Esophagus squamous epithelium (tissue), 5 donors: ENCODE measurements around the gene SLC4A1. TPM values are rescaled to one million over a fixed set of nuclear protein-coding genes. Genes with fewer than 3 reads are reported as not detected.

Experiments
- DNase-seq: peaks from one replicate; lab custom pipeline; 2025; lab: John Stamatoyannopoulos, UW
- H3K27ac ChIP-seq, 4 donors: fragments of 200-600 bp; sonication (generic); one replicate each; pipeline ENCODE4 v1.5.1; 2016 to 2019; ENCODE audit warnings: mild to moderate bottlenecking in 1 of 4
- H3K27me3 ChIP-seq, 4 donors: fragments of 200-600 bp; sonication (generic); 1 replicate in 3 of 4; 2 replicates in 1 of 4; pipeline versions ENCODE4 v1.5.1 to v1.6.0; 2017 to 2021; ENCODE audit warnings: antibody characterized with exemption in 1 of 4
- H3K36me3 ChIP-seq, 3 donors: fragments of 200-600 bp; sonication (generic); one replicate each; pipeline ENCODE4 v1.5.1; 2016 to 2019
- H3K4me1 ChIP-seq, 3 donors: fragments of 200-600 bp; sonication (generic); one replicate each; pipeline ENCODE4 v1.5.1; 2017 to 2019
- H3K4me3 ChIP-seq, 4 donors: fragments of 200-600 bp; sonication (generic); 1 replicate in 3 of 4; 2 replicates in 1 of 4; pipeline ENCODE4 v1.5.1; 2016 to 2019; ENCODE audit warnings: mild to moderate bottlenecking in 2 of 4, moderate library complexity in 1 of 4
- H3K9me3 ChIP-seq, 3 donors: fragments of 200-600 bp; sonication (generic); one replicate each; pipeline ENCODE4 v1.5.1; 2016 to 2019
- POLR2A ChIP-seq, 4 donors: fragments of 450-650 bp; IDR thresholded peaks; one replicate each; pipeline ENCODE4 v1.6.1; 2017; ENCODE audit warnings: antibody characterized with exemption in 4 of 4, mild to moderate bottlenecking in 4 of 4, moderate library complexity in 3 of 4
- WGBS, 2 donors: methylation state at CpG; one replicate each; pipeline ENCODE4 v1.1.5; 2018; 5-methylcytosine and 5-hydroxymethylcytosine counted together
- intact Hi-C: fragments of 100-400 bp; cut with DNase I; formaldehyde crosslinking; loops from one replicate; pipeline ENCODE4 v1.15.0; 2022
- total RNA-seq, 4 donors: library from RNA; depleted of rRNA; stranded (reverse); fragments of >200 nt; gene quantifications; one replicate each; pipeline ENCODE4 v1.1.0, GENCODE V29; 2016
- TF ChIP-seq, protein P1 (sequence below), 6 experiments: fragments of 450-650 bp in 4 of 6; fragments of 200-600 bp in 2 of 6; sonication (generic) in 2 of 6; IDR thresholded peaks; one replicate each; pipeline ENCODE4 v1.5.1; 2016 to 2019; ENCODE audit warnings: antibody characterized with exemption in 6 of 6, mild to moderate bottlenecking in 4 of 6, moderate library complexity in 4 of 6
- donor health status: DM: yes; HTN: yes; CAD: no.

Gene SLC4A1
- total RNA-seq, 4 donors from 2014 or later: not detected

DNA sequence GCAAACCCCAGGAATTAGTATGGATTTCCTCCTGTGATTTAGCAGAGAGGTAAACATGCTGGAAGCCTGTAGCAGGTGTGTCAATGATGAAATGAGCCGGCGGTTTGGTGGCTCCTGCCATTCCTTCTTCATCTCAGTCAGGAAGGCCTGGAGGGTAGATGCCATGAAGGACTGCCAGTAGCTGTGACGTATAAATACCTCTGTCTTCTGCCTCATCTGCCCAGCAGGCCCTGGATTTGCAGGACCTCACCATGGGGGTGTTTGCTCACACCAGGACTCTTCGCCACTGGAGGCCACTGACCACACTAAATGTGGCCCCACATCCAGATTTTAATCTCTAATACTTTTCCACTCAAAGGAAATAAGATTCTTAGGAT, 16.1 kb upstream of the SLC4A1 start:
- Histone ChIP-seq H3K9me3 (no peaks in the 10 kb centered on the region), H3K27me3 (no peaks in the 10 kb centered on the region), H3K4me1 (peaks cover 6 to 17% (median 14%) of the 10 kb centered on the region in 3 donors), H3K36me3 (no peaks in the 10 kb centered on the region), H3K27ac (no peak overlapping the region), H3K4me3 (no peak overlapping the region)
- intact Hi-C loops: no loop called here
- 71 to 86% methylated on average over 4 of the region's 4 CpGs for WGBS, 2 donors
- TF ChIP-seq POLR2A (IDR thresholded peaks at IDR 0.05): no peak
- TF ChIP-seq, protein P1, sequence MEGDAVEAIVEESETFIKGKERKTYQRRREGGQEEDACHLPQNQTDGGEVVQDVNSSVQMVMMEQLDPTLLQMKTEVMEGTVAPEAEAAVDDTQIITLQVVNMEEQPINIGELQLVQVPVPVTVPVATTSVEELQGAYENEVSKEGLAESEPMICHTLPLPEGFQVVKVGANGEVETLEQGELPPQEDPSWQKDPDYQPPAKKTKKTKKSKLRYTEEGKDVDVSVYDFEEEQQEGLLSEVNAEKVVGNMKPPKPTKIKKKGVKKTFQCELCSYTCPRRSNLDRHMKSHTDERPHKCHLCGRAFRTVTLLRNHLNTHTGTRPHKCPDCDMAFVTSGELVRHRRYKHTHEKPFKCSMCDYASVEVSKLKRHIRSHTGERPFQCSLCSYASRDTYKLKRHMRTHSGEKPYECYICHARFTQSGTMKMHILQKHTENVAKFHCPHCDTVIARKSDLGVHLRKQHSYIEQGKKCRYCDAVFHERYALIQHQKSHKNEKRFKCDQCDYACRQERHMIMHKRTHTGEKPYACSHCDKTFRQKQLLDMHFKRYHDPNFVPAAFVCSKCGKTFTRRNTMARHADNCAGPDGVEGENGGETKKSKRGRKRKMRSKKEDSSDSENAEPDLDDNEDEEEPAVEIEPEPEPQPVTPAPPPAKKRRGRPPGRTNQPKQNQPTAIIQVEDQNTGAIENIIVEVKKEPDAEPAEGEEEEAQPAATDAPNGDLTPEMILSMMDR (IDR thresholded peaks at IDR 0.05): no peak
- DNase-seq: no peak

DNA sequence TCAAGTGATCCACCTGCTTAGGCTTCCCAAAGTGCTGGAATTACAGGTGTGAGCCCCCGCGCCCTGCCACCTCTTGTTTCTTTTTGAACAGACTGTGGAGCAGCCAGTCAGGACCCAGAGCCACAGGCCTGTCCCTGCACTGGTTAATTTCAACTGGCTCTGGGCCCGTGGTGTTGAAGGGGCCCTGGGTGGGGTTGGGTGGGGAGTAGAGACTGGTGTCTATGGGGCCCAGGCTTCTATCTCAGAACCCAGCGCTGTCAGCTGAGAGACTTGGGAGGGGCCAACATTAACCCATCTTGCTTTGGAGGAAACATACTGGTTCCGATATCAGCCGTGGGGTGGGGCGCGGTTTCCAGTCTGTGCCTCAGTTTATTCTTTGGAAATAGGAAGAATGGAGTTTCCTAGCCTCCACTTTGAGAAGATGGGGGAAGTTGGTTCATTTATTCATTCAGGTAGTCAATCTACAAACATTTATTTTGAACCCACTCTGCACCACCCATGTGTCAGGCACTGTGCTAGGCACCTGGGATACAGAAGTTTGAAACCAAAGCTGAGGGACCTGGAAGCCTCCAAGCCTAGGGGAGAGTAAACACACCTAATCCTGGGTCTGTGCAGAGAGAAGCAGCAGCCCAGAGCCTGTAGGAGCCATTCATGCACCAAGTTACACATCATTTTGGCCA, 15.5 kb upstream of the SLC4A1 start:
- intact Hi-C loops: no loop called here
- no peaks in the 10 kb centered on the region for H3K27me3 ChIP-seq
- H3K36me3 ChIP-seq: no peaks in the 10 kb centered on the region
- no peak for DNase-seq
- TF ChIP-seq POLR2A (IDR thresholded peaks at IDR 0.05): no peak
- TF ChIP-seq, protein P1 (IDR thresholded peaks at IDR 0.05): no peak
- H3K4me3 ChIP-seq: no peak overlapping the region
- 90 to 100% methylated on average over 4 to 5 of the region's 8 CpGs for WGBS, 2 donors
- no peak overlapping the region for H3K27ac ChIP-seq
- H3K4me1 ChIP-seq: peaks cover 6 to 17% (median 14%) of the 10 kb centered on the region in 3 donors
- no peaks in the 10 kb centered on the region for H3K9me3 ChIP-seq

DNA sequence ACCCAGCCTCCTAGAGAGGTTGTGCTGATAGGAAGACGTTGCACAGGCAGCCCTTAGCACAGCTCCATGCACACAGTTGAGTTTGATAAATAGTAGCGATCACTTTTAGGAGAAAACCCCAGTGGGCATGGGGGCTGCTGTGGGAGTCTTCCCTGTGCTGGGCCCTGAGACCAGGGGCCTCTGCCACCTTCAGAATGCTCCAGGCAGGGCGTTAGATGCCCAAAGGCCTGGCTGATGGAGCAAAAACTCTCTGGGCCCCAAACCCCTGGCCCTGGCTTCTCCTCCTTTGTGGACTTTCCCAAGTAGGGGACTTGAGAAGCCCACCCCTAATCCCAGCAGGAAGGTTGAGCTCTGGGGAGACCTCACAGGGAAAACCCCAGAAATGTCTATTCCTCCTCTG, 14.3 kb upstream of the SLC4A1 start:
- Histone ChIP-seq H3K9me3 (no peaks in the 10 kb centered on the region), H3K4me3 (no peak overlapping the region), H3K27me3 (no peaks in the 10 kb centered on the region), H3K36me3 (no peaks in the 10 kb centered on the region), H3K27ac (no peak overlapping the region), H3K4me1 (peaks cover 6 to 17% (median 14%) of the 10 kb centered on the region in 3 donors)
- intact Hi-C loops: no loop called here
- DNase-seq: no peak
- 65 to 67% methylated on average over 3 of the region's 3 CpGs for WGBS, 2 donors
- TF ChIP-seq POLR2A (IDR thresholded peaks at IDR 0.05): no peak
- TF ChIP-seq, protein P1 (IDR thresholded peaks at IDR 0.05): no peak

DNA sequence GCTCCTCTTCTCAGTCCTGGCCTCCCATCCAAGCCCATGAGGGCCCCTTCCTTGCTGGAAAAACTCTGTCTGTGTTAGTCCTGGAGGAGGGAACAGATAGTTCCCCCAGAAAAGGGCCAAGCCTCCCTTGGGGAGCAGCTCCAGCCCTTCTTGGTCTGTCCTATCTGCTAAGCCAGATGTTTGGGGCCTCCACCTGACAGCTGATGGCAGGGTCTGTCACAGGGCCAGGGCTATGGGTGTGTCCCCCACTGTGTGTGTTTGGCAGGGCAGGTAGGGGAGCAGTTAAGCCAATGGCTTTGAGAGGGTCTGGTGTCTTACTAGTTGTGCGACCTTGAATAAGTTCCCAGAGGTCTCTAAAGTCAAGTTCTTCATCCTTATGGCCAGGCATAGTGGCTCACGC, 13.6 kb upstream of the SLC4A1 start:
- intact Hi-C loops: no loop called here
- Histone ChIP-seq H3K27ac (no peak overlapping the region), H3K36me3 (no peaks in the 10 kb centered on the region), H3K27me3 (no peaks in the 10 kb centered on the region), H3K4me3 (no peak overlapping the region), H3K9me3 (no peaks in the 10 kb centered on the region), H3K4me1 (peaks cover 6 to 17% (median 14%) of the 10 kb centered on the region in 3 donors)
- no peak for TF ChIP-seq POLR2A (IDR thresholded peaks at IDR 0.05)
- TF ChIP-seq, protein P1 (IDR thresholded peaks at IDR 0.05): no peak
- no peak for DNase-seq
- 80% methylated on average over 1 of the region's 2 CpGs; no CpG with 5 or more reads in 1 of the 2 donors for whole genome bisulfite sequencing, 2 donors

DNA sequence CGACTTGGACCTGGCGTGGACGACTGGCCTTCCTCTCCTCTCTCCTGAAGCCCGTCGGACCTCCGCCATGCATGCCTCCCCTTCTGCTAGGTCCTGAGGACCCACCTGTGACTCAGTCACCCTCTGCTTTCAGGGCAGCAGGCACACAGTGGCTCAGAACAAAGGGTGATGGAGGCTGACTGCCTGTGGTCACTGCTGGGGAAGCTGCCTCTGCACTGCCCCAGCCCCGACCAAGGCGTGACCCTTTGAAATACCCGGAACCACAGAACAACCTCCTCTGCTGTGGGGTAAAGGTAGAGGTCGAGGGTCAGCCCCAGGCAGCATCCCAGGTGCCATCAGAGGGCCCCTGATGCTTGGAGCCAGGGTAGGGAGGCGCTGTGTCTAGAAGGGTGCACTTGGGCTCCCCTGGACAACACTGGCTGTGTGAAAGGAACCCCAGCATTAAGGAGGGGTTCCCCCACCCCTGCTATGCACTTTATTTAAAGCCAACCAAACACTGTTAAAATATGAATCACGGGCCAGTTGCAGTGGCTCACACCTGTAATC, 12.5 kb upstream of the SLC4A1 start:
- no peaks in the 10 kb centered on the region for H3K36me3 ChIP-seq
- no peak for DNase-seq
- WGBS, 2 donors: 83 to 84% methylated on average over 7 to 10 of the region's 12 CpGs
- intact Hi-C loops: no loop called here
- peaks cover 6 to 17% (median 14%) of the 10 kb centered on the region in 3 donors for H3K4me1 ChIP-seq
- no peaks in the 10 kb centered on the region for H3K27me3 ChIP-seq
- no peak overlapping the region for H3K4me3 ChIP-seq
- H3K27ac ChIP-seq: peak overlapping the region in 3 of 4 donors; percentile 35 to 86 (median 68)
- no peaks in the 10 kb centered on the region for H3K9me3 ChIP-seq
- TF ChIP-seq, protein P1 (IDR thresholded peaks at IDR 0.05): no peak
- TF ChIP-seq POLR2A (IDR thresholded peaks at IDR 0.05): no peak
